Breast epithelium (tissue), 4 donors: ENCODE data around the gene CDH23. TPM values are rescaled to one million over a fixed set of nuclear protein-coding genes. Genes with fewer than 3 reads are reported as not detected.

ENCODE experiments used
- DNase-seq, 2 donors: peaks; one replicate each; pipeline ENCODE4 v3.0.0-alpha.2; 2019; ENCODE audit warnings: low spot score in 2 of 2
- H3K27ac ChIP-seq, 2 donors: fragments of 200-600 bp; sonication (generic) in 1 of 2; one replicate each; pipeline ENCODE4 v1.5.1; 2016 to 2019; ENCODE audit warnings: mild to moderate bottlenecking in 1 of 2
- H3K27me3 ChIP-seq, 2 donors: fragments of 200-600 bp; sonication (generic) in 1 of 2; one replicate each; pipeline versions ENCODE4 v1.5.1 to v1.6.0; 2017 to 2019; ENCODE audit warnings: control low read depth in 1 of 2, mild to moderate bottlenecking in 1 of 2
- H3K36me3 ChIP-seq: fragments of 200-600 bp; one replicate; pipeline ENCODE4 v1.5.1; 2019
- H3K4me1 ChIP-seq, 2 donors: fragments of 200-600 bp; sonication (generic); one replicate each; pipeline ENCODE4 v1.5.1; 2016 to 2019; ENCODE audit warnings: control low read depth in 1 of 2
- H3K4me3 ChIP-seq, 3 donors: fragments of 200-600 bp; sonication (generic); 1 replicate in 2 of 3; 2 replicates in 1 of 3; pipeline ENCODE4 v1.5.1; 2016 to 2019; ENCODE audit warnings: mild to moderate bottlenecking in 3 of 3, moderate library complexity in 2 of 3
- H3K9me3 ChIP-seq, 2 donors: fragments of 200-600 bp; sonication (generic) in 1 of 2; one replicate each; pipeline ENCODE4 v1.5.1; 2016 to 2019; ENCODE audit warnings: control low read depth in 1 of 2
- CTCF ChIP-seq, 3 donors: fragments of 450-650 bp; IDR thresholded peaks; one replicate each; pipeline ENCODE4 v1.5.1; 2016 to 2017; ENCODE audit warnings: antibody characterized with exemption in 3 of 3, mild to moderate bottlenecking in 3 of 3, moderate library complexity in 3 of 3
- POLR2A ChIP-seq: fragments of 450-650 bp; IDR thresholded peaks from one replicate; pipeline ENCODE4 v1.6.1; 2016; ENCODE audit warnings: antibody characterized with exemption, mild to moderate bottlenecking, moderate library complexity
- POLR2AphosphoS5 ChIP-seq, 3 donors: sonication (generic); formaldehyde crosslinking; IDR thresholded peaks; one replicate each; pipeline ENCODE4 v1.6.1; 2017; ENCODE audit warnings: antibody characterized with exemption in 3 of 3
- intact Hi-C: fragments of 100-400 bp; cut with DNase I; formaldehyde crosslinking; loops from one replicate; pipeline ENCODE4 v1.15.1; 2023; ENCODE audit warnings: low total_unique reads
- total RNA-seq, 3 donors: library from RNA; depleted of rRNA; stranded (reverse); fragments of >200 nt; gene quantifications; one replicate each; pipeline ENCODE4 v1.1.0, GENCODE V29; 2016

Gene CDH23
- total RNA-seq, 3 donors from 2014 or later = 8.5 to 13.8 (median 11.6) TPM

GRCh38 chr10:71698737-71699136, 302.0 kb downstream of the CDH23 start:
- H3K27me3 ChIP-seq = no peaks in the 10 kb centered on the region
- no peak for DNase-seq
- H3K4me1 ChIP-seq = no peaks in the 10 kb centered on the region
- H3K9me3 ChIP-seq = no peaks in the 10 kb centered on the region
- H3K36me3 ChIP-seq = no peaks in the 10 kb centered on the region
- TF ChIP-seq POLR2AphosphoS5 (IDR thresholded peaks at IDR 0.05) (no peak), POLR2A (no peak), CTCF (IDR thresholded peaks at IDR 0.05) (no peak)
- intact Hi-C loops = no loop called here
- no peak overlapping the region for H3K27ac ChIP-seq
- no peak overlapping the region for H3K4me3 ChIP-seq

GRCh38 chr10:71700731-71701368, 304.1 kb downstream of the CDH23 start:
- H3K4me1 ChIP-seq = no peaks in the 10 kb centered on the region
- no peaks in the 10 kb centered on the region for H3K27me3 ChIP-seq
- H3K4me3 ChIP-seq = no peak overlapping the region
- H3K9me3 ChIP-seq = no peaks in the 10 kb centered on the region
- no peak overlapping the region for H3K27ac ChIP-seq
- intact Hi-C loops = no loop called here
- H3K36me3 ChIP-seq = no peaks in the 10 kb centered on the region
- TF ChIP-seq POLR2AphosphoS5 (IDR thresholded peaks at IDR 0.05) (no peak), POLR2A (no peak), CTCF (IDR thresholded peaks at IDR 0.05) (no peak)
- DNase-seq = no peak

GRCh38 chr10:71701496-71702132, 304.9 kb downstream of the CDH23 start:
- no peaks in the 10 kb centered on the region for H3K4me1 ChIP-seq
- no peaks in the 10 kb centered on the region for H3K36me3 ChIP-seq
- H3K4me3 ChIP-seq = no peak overlapping the region
- intact Hi-C loops = no loop called here
- H3K27me3 ChIP-seq = no peaks in the 10 kb centered on the region
- H3K27ac ChIP-seq = no peak overlapping the region
- H3K9me3 ChIP-seq = no peaks in the 10 kb centered on the region
- TF ChIP-seq POLR2AphosphoS5 (IDR thresholded peaks at IDR 0.05) (no peak), POLR2A (no peak), CTCF (IDR thresholded peaks at IDR 0.05) (no peak)
- no peak for DNase-seq

- no peak for DNase-seq
- intact Hi-C loops = no loop called here
- Histone ChIP-seq H3K36me3 (no peaks in the 10 kb centered on the region), H3K27ac (no peak overlapping the region), H3K9me3 (no peaks in the 10 kb centered on the region), H3K4me3 (no peak overlapping the region), H3K4me1 (no peaks in the 10 kb centered on the region), H3K27me3 (no peaks in the 10 kb centered on the region)
- TF ChIP-seq CTCF (IDR thresholded peaks at IDR 0.05) = no peak
- no peak for TF ChIP-seq POLR2A
- TF ChIP-seq POLR2AphosphoS5 (IDR thresholded peaks at IDR 0.05) = no peak
These were observed 306.9 kb downstream of the CDH23 start for GRCh38 chr10:71703577-71703976.

GRCh38 chr10:71704816-71705215, 308.1 kb downstream of the CDH23 start:
- H3K4me3 ChIP-seq = no peak overlapping the region
- no peak for DNase-seq
- H3K9me3 ChIP-seq = no peaks in the 10 kb centered on the region
- no peaks in the 10 kb centered on the region for H3K36me3 ChIP-seq
- intact Hi-C loops = no loop called here
- H3K4me1 ChIP-seq = no peaks in the 10 kb centered on the region
- no peak overlapping the region for H3K27ac ChIP-seq
- no peak for TF ChIP-seq POLR2AphosphoS5 (IDR thresholded peaks at IDR 0.05)
- TF ChIP-seq POLR2A = no peak
- TF ChIP-seq CTCF (IDR thresholded peaks at IDR 0.05) = no peak
- no peaks in the 10 kb centered on the region for H3K27me3 ChIP-seq
